Measurements from ENCODE around the gene EBF4. TPM values are rescaled to one million over a fixed set of nuclear protein-coding genes. Genes with fewer than 3 reads are reported as not detected.

Gene EBF4
- total and polyA plus RNA-seq, 2 of the 8 experiments (the other 6 are each of a cell fraction or from before 2014, with no cell fraction given), result 1.2 to 2.9 TPM

DNA sequence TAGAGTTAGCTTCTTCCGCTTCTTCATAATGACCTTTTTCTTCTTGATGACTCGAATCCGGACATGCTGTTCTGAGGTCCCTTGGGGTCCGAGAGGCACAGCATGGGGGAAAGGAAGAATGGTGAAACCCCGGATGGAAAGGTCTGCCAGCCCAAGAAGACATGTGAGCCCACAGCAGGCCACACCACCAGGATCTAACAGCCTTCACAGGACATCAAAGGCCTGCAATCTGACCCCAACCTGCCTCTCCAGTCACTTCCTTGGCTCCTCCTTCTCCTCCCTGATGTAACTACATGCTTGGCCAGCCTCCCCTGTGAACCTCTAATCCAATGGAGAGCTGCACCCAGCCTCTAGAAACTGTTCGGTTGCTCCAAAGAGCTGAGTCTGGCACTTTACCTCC is 106.2 kb downstream of the EBF4 start:
- H3K79me1 ChIP-seq (ENCODE audit: low read depth, low read length), result no peaks in the 10 kb centered on the region; the same call in 1 of the 2 replicates
- H2AK5ac ChIP-seq (ENCODE audit: low read depth, low read length), result no peak overlapping the region
- peaks cover 11 to 35% (median 20%) of the 10 kb centered on the region in 4 experiments; a peak in 6 of 8 replicates for H3K36me3 ChIP-seq (ENCODE audit: control insufficient read depth in 2 of 4, insufficient read depth in 4 of 4, low read length in 3 of 4)
- H3K23ac ChIP-seq (ENCODE audit: insufficient read length), result no peak overlapping the region
- ChIA-PET POLR2A (ENCODE audit: partially characterized antibody) (interaction anchor here (0.6 to 2.3 kb wide), 6 partner anchors 9 to 74 kb away, joined by 3 to 14 read pairs (median 3); partner anchors contain the start of gene PTPRA), CTCF (ENCODE audit: partially characterized antibody) (interaction anchor here (0.7 to 1.8 kb wide), 11 partner anchors 9 to 202 kb away, joined by 3 to 7 read pairs (median 4); partner anchors contain the start of gene C20orf141)
- H2BK15ac ChIP-seq (ENCODE audit: low read length), result no peak overlapping the region
- no peak overlapping the region; the same call in 1 of the 2 replicates for H4K8ac ChIP-seq (ENCODE audit: extremely low read depth, insufficient read depth, low read length)
- H3K18ac ChIP-seq (ENCODE audit: extremely low read depth, low read length), result no peak overlapping the region
- no peak overlapping the region for H4K5ac ChIP-seq (ENCODE audit: insufficient read length, low read depth, low read length)
- H3K9me3 ChIP-seq (ENCODE audit: insufficient read depth in 2 of 2, low read depth in 1 of 2, low read length in 1 of 2), result no peaks in the 10 kb centered on the region
- peak overlapping the region; percentile 48 for H4K91ac ChIP-seq (replicated peaks; ENCODE audit: insufficient read length, low read length)
- H3K4me1 ChIP-seq (replicated peaks in 1 of 4; ENCODE audit: control insufficient read depth in 3 of 4, insufficient read depth in 4 of 4, low read length in 3 of 4), result peaks cover 0 to 21% (median 6%) of the 10 kb centered on the region in 4 experiments; a peak in 6 of 7 replicates
- no peak overlapping the region for H2BK12ac ChIP-seq (ENCODE audit: low read depth, low read length)
- no peak overlapping the region for H3K14ac ChIP-seq (ENCODE audit: insufficient read length)
- H3K27ac ChIP-seq (ENCODE audit: low read depth, low read length), result no peak overlapping the region
- no peak for FAIRE-seq
- no peak overlapping the region for H3K4ac ChIP-seq (replicated peaks; ENCODE audit: insufficient read length, low read depth, low read length)
- peaks cover 12 to 30% (median 28%) of the 10 kb centered on the region in 4 experiments for H3K27me3 ChIP-seq (replicated peaks in 1 of 4; ENCODE audit: control insufficient read depth in 3 of 4, extremely low read depth in 1 of 4, insufficient read depth in 3 of 4, low read length in 3 of 4)
- H3K9ac ChIP-seq (replicated peaks in 1 of 4; ENCODE audit: extremely low read depth in 1 of 4, low read depth in 3 of 4, low read length in 3 of 4), result no peak overlapping the region
- TF ChIP-seq SAP30 (IDR thresholded peaks at IDR 0.05; ENCODE audit: insufficient read depth, insufficient replicate concordance, low read length), result no peak
- no peak for TF ChIP-seq GTF2F1 (IDR thresholded peaks at IDR 0.05; ENCODE audit: borderline replicate concordance, low read depth, low read length)
- TF ChIP-seq EGR1 (IDR thresholded peaks at IDR 0.05; ENCODE audit: borderline replicate concordance, low read depth, low read length), result no peak
- 85% methylated on average over 6 of the region's 6 CpGs; no CpG with 5 or more reads in 1 of the 2 experiments for WGBS, 2 experiments (ENCODE audit: extremely low coverage in 1 of 2, insufficient coverage in 1 of 2, insufficient read length in 1 of 2, insufficient replicate concordance in 2 of 2, low coverage in 1 of 2, low lambda C conversion rate in 2 of 2, missing lambda C conversion rate in 1 of 2)
- H3K23me2 ChIP-seq (ENCODE audit: low read depth, low read length), result peaks cover 13% of the 10 kb centered on the region
- H4K20me1 ChIP-seq (replicated peaks in 1 of 2; ENCODE audit: control insufficient read depth in 1 of 2, insufficient read depth in 2 of 2, low read length in 2 of 2), result peaks cover 0 to 10% of the 10 kb centered on the region in 2 experiments
- peak overlapping the region in 3 of 4 experiments; percentile 73 to 77 (median 74); a peak in 4 of 8 replicates for H3K4me3 ChIP-seq (ENCODE audit: extremely low read depth in 1 of 4, insufficient read depth in 2 of 4, low read depth in 3 of 4, low read length in 4 of 4)
- H3K56ac ChIP-seq (replicated peaks; ENCODE audit: insufficient read length, low read depth, low read length), result no peak overlapping the region
- H2BK120ac ChIP-seq (replicated peaks; ENCODE audit: low read depth, low read length), result no peak overlapping the region
- no peaks in the 10 kb centered on the region for H3K79me2 ChIP-seq (ENCODE audit: control insufficient read depth in 1 of 2, insufficient read depth in 2 of 2, low read length in 2 of 2)
- no peak overlapping the region for H2AFZ ChIP-seq (ENCODE audit: low read length)
- no peak overlapping the region for H2BK5ac ChIP-seq (ENCODE audit: low read depth, low read length)
- H3K4me2 ChIP-seq (ENCODE audit: insufficient read depth in 1 of 2, low read depth in 2 of 2, low read length in 2 of 2), result peak overlapping the region; percentile 97; a peak in 3 of 4 replicates
- DNase-seq (ENCODE audit: low read depth in 1 of 2, low spot score in 2 of 2), result no peak
- H2BK20ac ChIP-seq (ENCODE audit: low read length), result no peak overlapping the region

Measured in H1 (cell line).